Midbrain (tissue), 1 donor: ENCODE data around the gene LRRC42.

ENCODE experiments used
- DNase-seq: peaks from one replicate; lab custom pipeline; 2025; lab: John Stamatoyannopoulos, UW

The LRRC42 gene

GRCh38 chr1:53946252-53947171 lies at the start of gene LRRC42:
TSS of gene LRRC42 (plus strand) at chr1:53946350. CDS start at chr1:53952000, 5,650 bp downstream.
- DNase-seq: no peak

- peak; percentile 8 for DNase-seq
These were observed 49.4 kb upstream of the LRRC42 start for GRCh38 chr1:53896635-53897229.

DNA sequence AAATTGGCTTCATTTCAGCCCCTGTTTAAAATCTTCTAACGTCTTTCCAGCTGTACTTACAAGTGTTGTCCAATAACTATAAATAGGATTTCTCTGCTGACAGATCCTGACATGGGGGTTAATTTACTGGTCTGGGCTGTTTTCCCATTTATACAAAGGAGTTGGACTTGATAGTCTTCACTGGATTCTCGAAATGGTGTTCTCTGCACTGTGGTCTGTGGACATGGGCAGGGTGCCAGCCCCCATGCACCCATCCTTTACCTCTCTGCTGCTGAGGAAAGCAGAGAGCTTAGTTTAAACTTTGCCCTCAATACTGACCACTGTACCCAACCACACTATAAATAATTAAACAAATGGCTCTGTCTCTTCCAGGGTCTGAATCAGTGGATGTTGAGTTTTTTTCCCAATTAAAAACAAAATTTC lies 46.9 kb upstream of the LRRC42 start:
- peak; percentile 43 for DNase-seq

- no peak for DNase-seq
These were observed 46.4 kb upstream of the LRRC42 start for GRCh38 chr1:53899708-53900107.

- DNase-seq: no peak
These were observed 43.7 kb upstream of the LRRC42 start for GRCh38 chr1:53902235-53903138.

DNA sequence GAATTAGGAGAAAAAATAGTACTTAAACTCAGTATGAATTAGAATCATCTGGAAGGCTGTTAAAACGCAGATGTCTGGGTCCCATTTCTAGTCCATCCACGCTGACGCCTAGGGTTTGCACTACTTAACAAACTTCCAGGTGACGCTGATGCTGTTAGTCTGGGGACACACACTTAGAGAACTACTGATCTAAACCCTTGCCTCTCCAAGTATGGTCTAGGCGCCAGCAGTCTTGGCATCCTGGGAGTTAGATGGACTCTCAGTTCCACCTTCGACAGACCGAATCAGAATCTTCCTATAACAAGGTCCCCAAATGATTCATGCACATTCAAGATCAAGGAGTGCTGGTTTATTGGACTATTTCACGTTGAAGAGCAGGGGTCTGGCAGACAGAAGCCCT lies 40.6 kb upstream of the LRRC42 start:
- no peak for DNase-seq

DNA sequence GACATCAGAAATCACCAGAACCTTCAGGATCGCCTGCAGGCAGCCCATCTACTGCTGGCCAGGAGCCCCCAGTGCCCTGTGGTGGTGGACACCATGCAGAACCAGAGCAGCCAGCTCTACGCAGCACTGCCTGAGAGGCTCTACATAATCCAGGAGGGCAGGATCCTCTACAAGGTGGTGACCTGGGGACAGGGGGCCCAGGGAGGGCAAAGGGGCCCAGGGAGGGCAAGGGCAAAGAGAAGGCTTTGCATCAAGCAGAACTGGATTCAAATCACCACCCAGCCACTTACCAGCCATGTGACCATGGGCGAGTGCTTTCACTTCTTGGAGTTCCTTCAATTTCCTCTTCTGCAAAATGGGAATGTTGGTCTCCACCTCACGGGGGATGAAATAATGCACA lies 40.0 kb upstream of the LRRC42 start:
- no peak for DNase-seq

DNA sequence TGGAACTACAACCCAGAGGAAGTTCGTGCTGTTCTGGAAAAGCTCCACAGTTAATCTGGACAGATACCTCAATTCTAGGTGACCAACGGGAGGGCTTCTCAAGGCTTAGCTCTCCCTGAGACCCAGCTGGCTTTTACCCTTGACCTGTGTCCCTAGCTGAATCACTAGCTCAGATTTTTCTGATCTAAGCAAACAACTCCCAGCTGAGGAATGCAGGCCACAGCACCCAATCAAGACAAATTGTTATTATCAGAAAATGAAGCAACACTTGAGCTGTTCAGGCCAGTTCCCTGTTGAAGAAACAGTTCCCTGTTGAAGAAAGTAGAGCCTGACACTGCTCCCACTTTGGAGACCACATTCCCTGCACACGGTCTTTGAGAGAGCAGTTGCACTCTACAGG lies 36.2 kb upstream of the LRRC42 start:
- no peak for DNase-seq

DNA sequence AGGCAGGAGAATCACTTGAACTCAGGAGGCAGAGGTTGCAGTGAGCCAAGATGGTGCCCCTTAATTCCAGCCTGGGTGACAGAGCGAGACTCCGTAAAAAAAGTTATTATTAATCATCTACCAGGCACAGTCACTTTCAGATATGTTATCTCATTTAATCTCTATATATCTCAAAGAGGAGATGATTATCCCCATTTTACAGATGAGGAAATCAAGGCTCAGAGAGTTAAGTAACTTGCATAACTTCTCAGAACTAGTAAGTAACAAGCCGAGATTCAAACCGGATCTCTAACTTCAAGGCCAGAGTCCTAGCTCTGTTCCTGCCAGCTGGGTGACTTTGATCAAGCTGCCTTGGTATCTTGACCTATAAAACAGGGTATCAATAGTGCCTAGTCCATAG lies 34.7 kb upstream of the LRRC42 start:
- DNase-seq: no peak

- no peak for DNase-seq
These were observed 32.7 kb upstream of the LRRC42 start for GRCh38 chr1:53913352-53914033.

GRCh38 chr1:53918343-53918742 lies 27.8 kb upstream of the LRRC42 start:
- DNase-seq: no peak

GRCh38 chr1:53919675-53920066 lies 26.5 kb upstream of the LRRC42 start:
- DNase-seq: no peak

DNA sequence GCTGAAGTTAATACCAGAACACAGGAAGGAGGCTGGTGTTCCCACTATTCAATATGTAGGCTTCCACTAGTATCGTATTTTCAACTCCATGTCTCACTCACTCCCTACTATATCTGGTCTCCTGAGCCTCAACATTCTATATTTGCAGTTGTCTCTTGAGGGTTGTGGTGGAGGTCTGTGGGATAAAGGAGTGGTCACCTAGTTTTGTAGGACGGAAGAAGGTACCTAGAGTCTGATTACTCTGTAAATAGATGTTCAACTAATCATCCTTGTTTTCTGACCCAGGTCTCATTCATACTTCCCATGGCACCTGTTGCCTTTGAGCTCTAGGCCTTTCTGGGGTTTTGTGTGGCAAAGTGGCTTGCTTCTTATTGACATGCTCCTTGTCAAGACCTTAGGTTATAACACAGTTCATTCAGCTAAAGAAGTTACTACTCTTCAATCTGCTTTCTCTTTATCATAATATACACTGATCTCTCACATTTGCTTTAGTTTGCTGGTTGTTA lies 18.7 kb upstream of the LRRC42 start:
- DNase-seq: no peak

DNA sequence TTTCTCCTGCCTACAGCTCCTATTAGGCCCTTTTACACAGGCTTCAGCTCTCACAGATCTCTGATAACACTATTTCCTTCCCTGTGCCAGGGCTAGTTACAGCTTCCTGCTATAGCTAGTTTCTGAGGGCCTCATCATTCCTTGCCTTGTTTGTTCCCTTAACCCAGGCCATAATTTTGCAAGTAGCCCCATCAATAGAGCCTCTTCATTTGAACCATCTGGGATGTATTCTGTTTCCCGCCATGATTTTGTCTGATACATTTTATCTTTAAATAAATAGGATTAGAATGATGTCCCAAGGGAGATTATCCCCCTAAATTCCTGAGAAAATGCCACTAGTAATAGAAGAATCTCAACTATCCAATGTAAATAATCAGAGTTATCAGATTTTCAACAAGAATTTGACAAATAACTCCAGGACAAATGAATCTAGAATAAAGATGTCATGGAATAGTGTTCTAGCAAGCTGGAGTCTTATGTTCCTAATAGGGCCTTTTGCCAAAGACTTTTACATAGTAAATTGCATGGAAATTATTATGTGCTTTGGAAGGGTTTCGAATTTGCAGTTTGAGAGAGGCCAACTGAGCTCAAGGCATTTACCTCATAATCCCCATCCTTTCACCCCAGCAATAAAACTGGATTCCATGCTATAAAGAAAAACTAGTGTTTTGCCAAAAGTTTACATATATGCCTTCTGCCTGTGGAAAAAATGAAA lies 16.7 kb upstream of the LRRC42 start:
- no peak for DNase-seq

- no peak for DNase-seq
These were observed 15.2 kb upstream of the LRRC42 start for GRCh38 chr1:53930932-53931331.

- DNase-seq: no peak
These were observed 14.6 kb upstream of the LRRC42 start for GRCh38 chr1:53931523-53931922.

DNA sequence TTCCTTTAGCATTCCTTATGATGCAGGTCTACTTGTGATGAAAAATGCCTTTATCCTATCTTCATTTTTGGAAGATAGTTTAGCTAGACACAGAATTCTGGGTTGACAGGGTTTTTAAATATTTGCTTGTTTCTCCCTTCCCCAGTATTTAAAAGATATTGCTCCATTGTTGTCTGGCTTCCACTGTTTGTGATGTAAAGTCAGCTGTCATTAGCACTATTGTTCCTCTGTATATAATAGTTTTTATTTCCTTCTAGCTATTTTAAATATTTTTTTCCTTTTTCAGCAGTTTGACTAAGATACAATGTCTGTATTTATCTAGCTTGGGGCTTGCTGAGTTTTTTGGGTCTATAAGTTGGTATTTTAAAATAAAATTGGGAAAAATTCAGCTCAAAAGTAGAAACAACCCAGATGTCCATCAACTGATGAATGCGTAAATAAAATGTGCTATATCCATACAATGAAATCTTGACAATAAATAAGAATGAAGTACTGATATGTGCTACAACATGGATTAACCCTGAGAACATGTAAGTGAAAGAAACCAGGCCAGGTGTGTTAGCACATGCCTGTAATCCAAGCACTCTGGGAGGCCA lies 11.9 kb upstream of the LRRC42 start:
- no peak for DNase-seq

- DNase-seq: no peak
These were observed 9.7 kb upstream of the LRRC42 start for GRCh38 chr1:53936430-53936829.

DNA sequence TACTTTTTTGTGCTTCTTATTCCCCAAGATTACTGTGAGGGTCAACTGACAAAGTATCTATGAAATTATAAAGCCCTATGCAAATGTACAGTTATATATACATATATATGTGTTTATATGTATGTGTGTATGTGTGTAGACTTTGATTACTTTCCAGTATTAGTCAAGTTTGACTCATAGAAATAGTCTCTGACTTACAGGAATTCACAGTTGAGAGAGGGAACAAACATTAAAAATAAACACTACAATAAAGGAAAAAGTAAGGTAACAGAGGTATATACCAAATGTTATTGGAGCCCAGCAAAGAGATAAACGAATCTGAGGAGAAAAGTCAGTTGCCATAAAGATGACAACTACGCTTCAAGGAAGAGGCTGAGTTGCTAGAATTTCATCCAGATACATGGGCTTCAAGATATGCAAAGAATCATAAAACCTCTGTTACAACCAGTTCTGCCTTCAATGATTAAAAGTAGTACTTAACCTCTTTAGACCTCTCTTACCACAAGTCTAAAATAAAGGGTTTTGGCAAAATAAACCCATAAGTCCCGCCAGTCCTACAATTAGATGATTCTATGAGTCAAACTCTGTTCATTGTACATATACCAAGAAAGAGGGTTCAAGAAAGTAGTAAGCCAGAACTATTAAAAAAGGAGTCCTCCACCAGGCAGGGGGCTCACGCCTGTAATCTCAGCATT lies 7.9 kb upstream of the LRRC42 start:
- DNase-seq: no peak
